ENCODE measurements around the gene CDH8.

The CDH8 gene

GRCh38 chr16:62010186-62010585 is 26.1 kb downstream of the CDH8 start:
- H3K4me3 ChIP-seq (ENCODE audit: low read length) = no peak overlapping the region
- no peaks in the 10 kb centered on the region for H3K9me2 ChIP-seq (replicated peaks; ENCODE audit: insufficient read depth, low read length)
- no peak for DNase-seq
- no peak overlapping the region for H3K4me2 ChIP-seq (ENCODE audit: low read depth, low read length)
- no peaks in the 10 kb centered on the region for H3K27me3 ChIP-seq (replicated peaks; ENCODE audit: insufficient read depth, low read length)
- no peaks in the 10 kb centered on the region for H3K4me1 ChIP-seq (ENCODE audit: low read length)
- no peak overlapping the region for H3K9ac ChIP-seq (ENCODE audit: low read length)
- H3K36me3 ChIP-seq (replicated peaks; ENCODE audit: insufficient read depth, low read length) = no peaks in the 10 kb centered on the region
- no peaks in the 10 kb centered on the region for H3K9me3 ChIP-seq (replicated peaks; ENCODE audit: insufficient read depth, low read length)
- no peak overlapping the region for H3K27ac ChIP-seq (ENCODE audit: low read length)
- H2AFZ ChIP-seq (ENCODE audit: low read length) = no peak overlapping the region
- H3K79me2 ChIP-seq (ENCODE audit: low read length) = no peaks in the 10 kb centered on the region
- H4K20me1 ChIP-seq (ENCODE audit: insufficient read depth, low read length) = no peaks in the 10 kb centered on the region
- H3F3A ChIP-seq (ENCODE audit: insufficient read depth, low read length) = no peaks in the 10 kb centered on the region
- TF ChIP-seq EZH2 (optimal IDR thresholded peaks at IDR 0.05; ENCODE audit: low read depth, low read length) (no peak), CTCF (IDR thresholded peaks at IDR 0.05; ENCODE audit: low read length) (no peak), EZH2phosphoT487 (IDR thresholded peaks at IDR 0.05; ENCODE audit: low read length) (no peak)

GRCh38 chr16:61998460-61998859 is 37.8 kb downstream of the CDH8 start:
- H2AFZ ChIP-seq (ENCODE audit: low read length) = no peak overlapping the region
- no peaks in the 10 kb centered on the region for H4K20me1 ChIP-seq (ENCODE audit: insufficient read depth, low read length)
- H3F3A ChIP-seq (ENCODE audit: insufficient read depth, low read length) = no peaks in the 10 kb centered on the region
- no peak for DNase-seq
- H3K36me3 ChIP-seq (replicated peaks; ENCODE audit: insufficient read depth, low read length) = no peaks in the 10 kb centered on the region
- H3K27ac ChIP-seq (ENCODE audit: low read length) = no peak overlapping the region
- TF ChIP-seq CTCF (IDR thresholded peaks at IDR 0.05; ENCODE audit: low read length) = no peak
- no peak for TF ChIP-seq EZH2 (optimal IDR thresholded peaks at IDR 0.05; ENCODE audit: low read depth, low read length)
- H3K4me2 ChIP-seq (ENCODE audit: low read depth, low read length) = no peak overlapping the region
- H3K9me2 ChIP-seq (replicated peaks; ENCODE audit: insufficient read depth, low read length) = no peaks in the 10 kb centered on the region
- H3K9me3 ChIP-seq (replicated peaks; ENCODE audit: insufficient read depth, low read length) = no peaks in the 10 kb centered on the region
- no peaks in the 10 kb centered on the region for H3K79me2 ChIP-seq (ENCODE audit: low read length)
- H3K9ac ChIP-seq (ENCODE audit: low read length) = no peak overlapping the region
- no peaks in the 10 kb centered on the region for H3K27me3 ChIP-seq (replicated peaks; ENCODE audit: insufficient read depth, low read length)
- H3K4me1 ChIP-seq (ENCODE audit: low read length) = no peaks in the 10 kb centered on the region
- H3K4me3 ChIP-seq (ENCODE audit: low read length) = no peak overlapping the region

DNA sequence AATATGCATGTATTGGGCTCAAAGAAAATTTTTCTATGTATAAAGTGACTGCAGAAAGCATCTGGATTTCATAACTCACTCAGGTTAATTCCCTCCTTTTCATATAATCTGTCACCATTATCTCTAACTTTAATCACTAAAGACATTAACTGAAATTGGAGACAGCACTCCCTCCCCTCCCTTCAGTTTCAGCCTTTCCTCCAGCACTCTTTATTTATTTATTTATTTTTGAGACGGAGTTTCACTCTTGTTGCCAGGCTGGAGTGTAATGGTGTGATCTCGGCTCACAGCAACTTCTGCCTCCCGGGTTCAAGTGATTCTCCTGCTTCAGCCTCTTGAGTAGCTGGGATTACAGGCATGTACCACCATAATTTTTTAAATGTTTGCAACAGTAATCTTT is 43.1 kb downstream of the CDH8 start:
- H3K4me2 ChIP-seq (ENCODE audit: low read depth, low read length) = no peak overlapping the region
- no peak for TF ChIP-seq EZH2phosphoT487 (IDR thresholded peaks at IDR 0.05; ENCODE audit: low read length)
- TF ChIP-seq CTCF (IDR thresholded peaks at IDR 0.05; ENCODE audit: low read length) = no peak

More for the DNA sequence above, 43.1 kb downstream of the CDH8 start:
- H3K79me2 ChIP-seq (ENCODE audit: low read length) = no peaks in the 10 kb centered on the region
- H4K20me1 ChIP-seq (ENCODE audit: insufficient read depth, low read length) = no peaks in the 10 kb centered on the region
- no peak overlapping the region for H3K4me3 ChIP-seq (ENCODE audit: low read length)
- H3K9me3 ChIP-seq (replicated peaks; ENCODE audit: insufficient read depth, low read length) = no peaks in the 10 kb centered on the region
- no peak overlapping the region for H3K27ac ChIP-seq (ENCODE audit: low read length)
- H3F3A ChIP-seq (ENCODE audit: insufficient read depth, low read length) = no peaks in the 10 kb centered on the region
- H3K36me3 ChIP-seq (replicated peaks; ENCODE audit: insufficient read depth, low read length) = no peaks in the 10 kb centered on the region
- H3K4me1 ChIP-seq (ENCODE audit: low read length) = no peaks in the 10 kb centered on the region
- no peaks in the 10 kb centered on the region for H3K27me3 ChIP-seq (replicated peaks; ENCODE audit: insufficient read depth, low read length)
- no peak overlapping the region for H2AFZ ChIP-seq (ENCODE audit: low read length)
- H3K9me2 ChIP-seq (replicated peaks; ENCODE audit: insufficient read depth, low read length) = no peaks in the 10 kb centered on the region
- no peak overlapping the region for H3K9ac ChIP-seq (ENCODE audit: low read length)
- no peak for DNase-seq
